AG09309 (cell line): ENCODE results near the gene RAI14.

Source experiments
- DNase-seq: peaks from one replicate; pipeline ENCODE4 v3.0.0-alpha.2; 2010; ENCODE audit warnings: low read depth
- H3K4me3 ChIP-seq: 2 replicates; pipeline ENCODE4 v1.5.1; 2011; ENCODE audit warnings: mild to moderate bottlenecking, low read depth, low read length, moderate library complexity; ENCODE audit not compliant: control insufficient read depth
- CTCF ChIP-seq: IDR thresholded peaks from 2 replicates; pipeline ENCODE4 v1.5.1; 2011; ENCODE audit warnings: mild to moderate bottlenecking, low read depth, low read length, inconsistent platforms; ENCODE audit not compliant: insufficient read depth, control insufficient read depth; ENCODE audit errors: missing control alignments

Gene RAI14

GRCh38 chr5:34734326-34734725, 78.2 kb downstream of the RAI14 start:
- TF ChIP-seq CTCF, result no peak
- no peak overlapping the region for H3K4me3 ChIP-seq
- DNase-seq, result no peak

GRCh38 chr5:34735491-34736426, 79.6 kb downstream of the RAI14 start:
- TF ChIP-seq CTCF, result no peak
- peak; percentile 69 for DNase-seq
- H3K4me3 ChIP-seq, result no peak overlapping the region

GRCh38 chr5:34736445-34737115, 80.5 kb downstream of the RAI14 start:
- TF ChIP-seq CTCF, result no peak

GRCh38 chr5:34737731-34738130, 81.6 kb downstream of the RAI14 start:
- no peak overlapping the region for H3K4me3 ChIP-seq
- no peak for TF ChIP-seq CTCF
- no peak for DNase-seq

More at GRCh38 chr5:34736445-34737115, 80.5 kb downstream of the RAI14 start:
- H3K4me3 ChIP-seq, result no peak overlapping the region
- DNase-seq, result no peak

- no peak for TF ChIP-seq CTCF
- no peak for DNase-seq
- no peak overlapping the region for H3K4me3 ChIP-seq
Measured at GRCh38 chr5:34738381-34738780, 82.3 kb downstream of the RAI14 start.

GRCh38 chr5:34740389-34740806, 84.3 kb downstream of the RAI14 start:
- TF ChIP-seq CTCF, result no peak
- no peak for DNase-seq
- H3K4me3 ChIP-seq, result no peak overlapping the region
